Measurements from ENCODE around the gene COQ2. TPM values are rescaled to one million over a fixed set of nuclear protein-coding genes. Genes with fewer than 3 reads are reported as not detected.
"Not testable (repeated sequence)": the region's sequence is repeated elsewhere in the genome, so short reads cannot be mapped to it uniquely, and the experiment has no call there.

The COQ2 gene
- total RNA-seq: 13.9 and 18.1 TPM in 2 replicates

- peak; percentile 96 for DNase-seq (ENCODE audit: low read depth)
- peak within 1 kb of the TSS; percentile 71 for H3K4me3 ChIP-seq (ENCODE audit: low read depth, low read length)
- no peak for TF ChIP-seq CTCF (IDR thresholded peaks at IDR 0.05; ENCODE audit: insufficient read depth, low read depth, low read length)
Measured at GRCh38 chr4:83284193-83285054, at the start of gene COQ2. Gene COQ2, minus strand, starts transcription at chr4:83284798. Its CDS starts 34 bp downstream, at chr4:83284764.

- DNase-seq (ENCODE audit: low read depth): no peak
- no peak for TF ChIP-seq CTCF (IDR thresholded peaks at IDR 0.05; ENCODE audit: insufficient read depth, low read depth, low read length)
- H3K4me3 ChIP-seq (ENCODE audit: low read depth, low read length): no peak overlapping the region
Measured at GRCh38 chr4:83331956-83332355, 47.4 kb upstream of the COQ2 start.

- no peak overlapping the region for H3K4me3 ChIP-seq (ENCODE audit: low read depth, low read length)
- DNase-seq (ENCODE audit: low read depth): peak; percentile 4
- no peak for TF ChIP-seq CTCF (IDR thresholded peaks at IDR 0.05; ENCODE audit: insufficient read depth, low read depth, low read length)
Measured at GRCh38 chr4:83329521-83330110, 45.0 kb upstream of the COQ2 start.

GRCh38 chr4:83328521-83329187 lies 44.1 kb upstream of the COQ2 start:
- H3K4me3 ChIP-seq (ENCODE audit: low read depth, low read length): no peak overlapping the region
- no peak for DNase-seq (ENCODE audit: low read depth)
- peak; percentile 14 for TF ChIP-seq CTCF (IDR thresholded peaks at IDR 0.05; ENCODE audit: insufficient read depth, low read depth, low read length)

GRCh38 chr4:83326546-83326945 lies 41.9 kb upstream of the COQ2 start:
- no peak overlapping the region for H3K4me3 ChIP-seq (ENCODE audit: low read depth, low read length)
- no peak for TF ChIP-seq CTCF (IDR thresholded peaks at IDR 0.05; ENCODE audit: insufficient read depth, low read depth, low read length)
- no peak for DNase-seq (ENCODE audit: low read depth)

- DNase-seq (ENCODE audit: low read depth); H3K4me3 ChIP-seq (ENCODE audit: low read depth, low read length): not testable (repeated sequence)
Measured at GRCh38 chr4:83325306-83325705, 40.7 kb upstream of the COQ2 start.

- DNase-seq (ENCODE audit: low read depth): no peak
- TF ChIP-seq CTCF (IDR thresholded peaks at IDR 0.05; ENCODE audit: insufficient read depth, low read depth, low read length): no peak
- no peak overlapping the region for H3K4me3 ChIP-seq (ENCODE audit: low read depth, low read length)
Measured at GRCh38 chr4:83323136-83323535, 38.5 kb upstream of the COQ2 start.
